ENCODE results near the gene HADH. TPM values are rescaled to one million over a fixed set of nuclear protein-coding genes. Genes with fewer than 3 reads are reported as not detected.

HADH gene
- total and polyA plus RNA-seq, 2 donors from 2014 or later = 31.4 to 126 TPM

DNA sequence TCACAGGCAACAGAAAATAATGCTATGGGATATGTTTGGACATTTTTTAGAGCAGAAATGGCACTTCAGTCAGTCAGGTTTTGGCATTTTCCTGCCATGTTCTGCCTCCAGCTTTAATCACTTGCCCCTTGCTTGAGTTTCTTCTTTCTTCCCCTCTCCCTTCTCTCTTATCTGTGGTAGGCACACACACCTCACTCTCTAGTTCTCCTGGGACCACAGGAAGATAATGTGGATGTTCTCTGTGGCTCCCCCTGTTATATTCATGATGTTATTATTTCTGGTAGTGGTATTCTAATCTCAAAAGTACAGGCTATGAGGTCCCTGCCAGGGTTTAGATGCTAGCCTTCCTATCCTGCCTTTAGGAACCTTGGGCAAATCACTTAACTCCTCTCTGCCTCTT, 5.2 kb downstream of the HADH start:
- DNase-seq (no peak), FAIRE-seq (no peak)
- Histone ChIP-seq H3K4me3 (ENCODE audit: low read length in 3 of 3) (no peak overlapping the region), H3K27ac (ENCODE audit: low read depth in 2 of 2, low read length in 2 of 2) (no peak overlapping the region), H3K27me3 (ENCODE audit: control insufficient read depth, insufficient read depth, low read length) (no peaks in the 10 kb centered on the region), H3K36me3 (ENCODE audit: control insufficient read depth in 2 of 3, insufficient read depth in 3 of 3, low read length in 3 of 3) (no peaks in the 10 kb centered on the region), H3K9me3 (ENCODE audit: control insufficient read depth in 2 of 3, insufficient read depth in 1 of 3, low read length in 3 of 3) (no peaks in the 10 kb centered on the region), H3K9ac (ENCODE audit: low read length in 3 of 3) (no peak overlapping the region), H3K4me1 (ENCODE audit: control insufficient read depth in 2 of 3, insufficient read depth in 2 of 3, low read depth in 1 of 3, low read length in 3 of 3) (peaks cover 0 to 9% (median 2%) of the 10 kb centered on the region in 3 donors)
- intact Hi-C loops (cut with DNase I) = no loop called here
- TF ChIP-seq, protein P1, sequence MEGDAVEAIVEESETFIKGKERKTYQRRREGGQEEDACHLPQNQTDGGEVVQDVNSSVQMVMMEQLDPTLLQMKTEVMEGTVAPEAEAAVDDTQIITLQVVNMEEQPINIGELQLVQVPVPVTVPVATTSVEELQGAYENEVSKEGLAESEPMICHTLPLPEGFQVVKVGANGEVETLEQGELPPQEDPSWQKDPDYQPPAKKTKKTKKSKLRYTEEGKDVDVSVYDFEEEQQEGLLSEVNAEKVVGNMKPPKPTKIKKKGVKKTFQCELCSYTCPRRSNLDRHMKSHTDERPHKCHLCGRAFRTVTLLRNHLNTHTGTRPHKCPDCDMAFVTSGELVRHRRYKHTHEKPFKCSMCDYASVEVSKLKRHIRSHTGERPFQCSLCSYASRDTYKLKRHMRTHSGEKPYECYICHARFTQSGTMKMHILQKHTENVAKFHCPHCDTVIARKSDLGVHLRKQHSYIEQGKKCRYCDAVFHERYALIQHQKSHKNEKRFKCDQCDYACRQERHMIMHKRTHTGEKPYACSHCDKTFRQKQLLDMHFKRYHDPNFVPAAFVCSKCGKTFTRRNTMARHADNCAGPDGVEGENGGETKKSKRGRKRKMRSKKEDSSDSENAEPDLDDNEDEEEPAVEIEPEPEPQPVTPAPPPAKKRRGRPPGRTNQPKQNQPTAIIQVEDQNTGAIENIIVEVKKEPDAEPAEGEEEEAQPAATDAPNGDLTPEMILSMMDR (IDR thresholded peaks at IDR 0.05; ENCODE audit: borderline replicate concordance, extremely low read depth, insufficient read depth) = no peak

DNA sequence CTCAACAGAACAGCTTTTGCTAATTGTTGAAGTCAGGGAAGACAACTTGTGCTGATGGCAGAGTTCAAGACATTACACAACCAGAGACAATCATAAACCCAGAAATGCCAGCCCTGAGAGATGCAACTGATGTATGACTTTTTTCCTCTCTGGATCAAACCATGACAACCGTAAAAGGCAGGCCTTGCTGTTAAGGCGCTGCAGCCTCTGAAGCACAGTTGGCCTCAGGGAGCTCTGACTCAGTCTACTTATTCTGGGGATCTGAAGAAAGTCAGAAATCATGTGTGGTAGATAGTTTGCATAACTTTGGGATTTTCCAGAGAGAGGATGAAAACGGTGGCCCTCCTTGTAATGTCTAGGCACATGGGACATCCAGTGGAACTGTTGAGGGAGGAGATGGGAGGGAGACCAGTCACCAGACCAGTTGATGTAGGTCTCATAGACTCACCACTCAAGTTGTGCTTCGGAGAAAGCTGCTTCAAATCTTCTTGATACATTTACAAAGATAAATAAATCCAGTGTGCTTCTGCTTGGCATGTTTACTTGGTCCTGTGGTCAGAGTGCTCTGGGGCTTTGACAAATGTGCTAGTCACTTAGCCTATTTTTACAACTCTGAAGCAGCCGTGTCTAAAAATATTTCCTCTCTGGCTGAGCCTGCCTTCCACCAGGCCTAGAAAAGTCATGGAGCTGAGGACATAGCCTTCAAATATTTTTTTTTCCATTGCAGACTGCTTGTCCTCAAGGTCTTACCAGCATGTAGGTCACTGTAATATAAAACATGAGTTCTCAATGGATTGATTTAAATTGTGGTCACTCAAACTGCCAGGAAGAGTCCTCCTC, 7.5 kb downstream of the HADH start:
- TF ChIP-seq, protein P1 (IDR thresholded peaks at IDR 0.05; ENCODE audit: borderline replicate concordance, extremely low read depth, insufficient read depth) = no peak
- DNase-seq (peak in 2 of 5 donors; percentile 16 to 42), FAIRE-seq (no peak)
- intact Hi-C loops (cut with DNase I) = no loop called here
- Histone ChIP-seq H3K27ac (ENCODE audit: low read depth in 2 of 2, low read length in 2 of 2) (peak overlapping the region in 1 of 2 donors; percentile 66), H3K9ac (ENCODE audit: low read length in 3 of 3) (no peak overlapping the region), H3K4me3 (ENCODE audit: low read length in 3 of 3) (no peak overlapping the region), H3K4me1 (ENCODE audit: control insufficient read depth in 2 of 3, insufficient read depth in 2 of 3, low read depth in 1 of 3, low read length in 3 of 3) (peaks cover 0 to 4% (median 2%) of the 10 kb centered on the region in 3 donors), H3K9me3 (ENCODE audit: control insufficient read depth in 2 of 3, insufficient read depth in 1 of 3, low read length in 3 of 3) (no peaks in the 10 kb centered on the region), H3K27me3 (ENCODE audit: control insufficient read depth, insufficient read depth, low read length) (no peaks in the 10 kb centered on the region), H3K36me3 (ENCODE audit: control insufficient read depth in 2 of 3, insufficient read depth in 3 of 3, low read length in 3 of 3) (no peaks in the 10 kb centered on the region)

DNA sequence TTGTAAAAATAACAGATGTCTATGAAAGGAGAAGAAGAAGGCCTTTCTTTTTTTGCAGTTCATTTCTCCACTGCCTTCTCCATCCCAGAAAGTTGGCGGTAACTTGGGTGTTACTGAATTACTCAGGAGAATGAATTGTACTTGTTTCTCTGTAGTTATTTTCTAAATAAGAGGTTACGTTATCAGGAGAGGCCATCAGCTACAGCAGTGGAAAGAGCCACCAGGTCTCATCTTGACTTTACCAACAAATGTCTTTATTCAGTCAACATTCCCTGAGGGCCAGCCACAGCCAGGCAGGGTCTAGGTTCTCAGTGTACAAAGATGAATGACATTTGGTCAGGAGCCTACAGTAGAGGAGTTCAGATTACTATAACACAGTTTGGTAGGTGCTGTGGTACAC, 8.1 kb downstream of the HADH start:
- Histone ChIP-seq H3K4me3 (ENCODE audit: low read length in 3 of 3) (no peak overlapping the region), H3K27me3 (ENCODE audit: control insufficient read depth, insufficient read depth, low read length) (no peaks in the 10 kb centered on the region), H3K27ac (ENCODE audit: low read depth in 2 of 2, low read length in 2 of 2) (peak overlapping the region in 1 of 2 donors; percentile 66), H3K9me3 (ENCODE audit: control insufficient read depth in 2 of 3, insufficient read depth in 1 of 3, low read length in 3 of 3) (no peaks in the 10 kb centered on the region), H3K36me3 (ENCODE audit: control insufficient read depth in 2 of 3, insufficient read depth in 3 of 3, low read length in 3 of 3) (no peaks in the 10 kb centered on the region), H3K4me1 (ENCODE audit: control insufficient read depth in 2 of 3, insufficient read depth in 2 of 3, low read depth in 1 of 3, low read length in 3 of 3) (peaks cover 0 to 2% (median 0%) of the 10 kb centered on the region in 3 donors), H3K9ac (ENCODE audit: low read length in 3 of 3) (no peak overlapping the region)
- TF ChIP-seq, protein P1 (IDR thresholded peaks at IDR 0.05; ENCODE audit: borderline replicate concordance, extremely low read depth, insufficient read depth) = no peak
- no peak for DNase-seq
- FAIRE-seq = no peak
- intact Hi-C loops (cut with DNase I) = no loop called here
